Astrocyte (in vitro differentiated cells and primary cell): Measurements from ENCODE around the gene TIMP2.

Source experiments
- EZH2 ChIP-seq: IDR thresholded peaks from 2 replicates; pipeline ENCODE4 v1.6.1; 2012; ENCODE audit warnings: mild to moderate bottlenecking, low read length, inconsistent platforms; ENCODE audit not compliant: insufficient read depth
- TF ChIP-seq, protein P1 (sequence below): IDR thresholded peaks from 2 replicates; pipeline ENCODE4 v1.5.1; 2011; ENCODE audit warnings: low read depth, mild to moderate bottlenecking, inconsistent platforms, low read length, moderate library complexity; ENCODE audit not compliant: insufficient read depth

DNA sequence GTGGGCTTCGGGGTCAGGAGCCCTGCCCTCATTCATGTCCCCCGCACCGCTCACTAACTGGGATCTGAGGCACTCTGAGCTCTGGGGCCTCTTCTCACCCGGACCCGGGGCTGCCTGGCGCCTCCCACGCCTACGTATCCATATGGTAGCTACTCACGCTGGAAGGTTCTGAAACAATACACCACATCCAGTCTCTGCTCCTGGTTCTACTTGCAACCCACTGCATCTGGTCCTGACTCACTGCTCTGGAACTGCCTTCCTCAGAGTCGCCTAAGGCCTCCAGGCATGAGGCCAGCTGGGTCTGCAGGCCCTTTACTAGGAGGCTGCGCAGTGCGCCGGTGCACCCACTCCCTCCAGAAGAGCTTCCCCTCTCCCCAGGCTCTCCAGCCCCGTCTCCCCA lies 102.6 kb downstream of the TIMP2 start:
- TF ChIP-seq, protein P1, sequence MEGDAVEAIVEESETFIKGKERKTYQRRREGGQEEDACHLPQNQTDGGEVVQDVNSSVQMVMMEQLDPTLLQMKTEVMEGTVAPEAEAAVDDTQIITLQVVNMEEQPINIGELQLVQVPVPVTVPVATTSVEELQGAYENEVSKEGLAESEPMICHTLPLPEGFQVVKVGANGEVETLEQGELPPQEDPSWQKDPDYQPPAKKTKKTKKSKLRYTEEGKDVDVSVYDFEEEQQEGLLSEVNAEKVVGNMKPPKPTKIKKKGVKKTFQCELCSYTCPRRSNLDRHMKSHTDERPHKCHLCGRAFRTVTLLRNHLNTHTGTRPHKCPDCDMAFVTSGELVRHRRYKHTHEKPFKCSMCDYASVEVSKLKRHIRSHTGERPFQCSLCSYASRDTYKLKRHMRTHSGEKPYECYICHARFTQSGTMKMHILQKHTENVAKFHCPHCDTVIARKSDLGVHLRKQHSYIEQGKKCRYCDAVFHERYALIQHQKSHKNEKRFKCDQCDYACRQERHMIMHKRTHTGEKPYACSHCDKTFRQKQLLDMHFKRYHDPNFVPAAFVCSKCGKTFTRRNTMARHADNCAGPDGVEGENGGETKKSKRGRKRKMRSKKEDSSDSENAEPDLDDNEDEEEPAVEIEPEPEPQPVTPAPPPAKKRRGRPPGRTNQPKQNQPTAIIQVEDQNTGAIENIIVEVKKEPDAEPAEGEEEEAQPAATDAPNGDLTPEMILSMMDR: no peak
- no peak for TF ChIP-seq EZH2
